GM19395 (cell line): ENCODE data around the gene RUBCN.
"Not testable (repeated sequence)": the region's sequence is repeated elsewhere in the genome, so short reads cannot be mapped to it uniquely, and the experiment has no call there.

Experiments
- ATAC-seq: cut with Tn5 transposase; IDR thresholded peaks from one replicate; pipeline ENCODE4 v1.9.1; 2021; ENCODE audit warnings: mild to moderate bottlenecking, moderate library complexity; ENCODE audit not compliant: unreplicated experiment

RUBCN gene

DNA sequence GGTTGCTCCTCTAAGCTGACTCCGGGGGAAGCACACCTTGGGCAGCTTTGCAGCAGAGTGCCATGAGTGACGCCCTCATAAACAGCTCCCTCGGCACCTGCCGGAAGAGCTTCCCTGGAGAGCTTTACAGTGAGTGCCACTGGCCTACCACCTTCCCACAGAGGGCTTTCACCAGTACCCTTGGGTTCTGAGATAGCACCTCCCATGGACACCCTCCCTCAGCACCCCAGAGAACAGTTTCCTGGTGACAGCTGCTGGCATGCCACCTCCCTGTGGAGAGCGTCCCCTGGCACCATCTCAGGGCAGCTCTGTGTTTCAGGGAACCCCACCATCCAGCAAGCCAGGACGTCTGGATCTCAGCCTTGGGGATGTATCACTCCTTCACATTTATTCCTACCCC is 49.1 kb downstream of the RUBCN start:
- ATAC-seq, result no peak

- no peak for ATAC-seq
These were observed 49.8 kb downstream of the RUBCN start for GRCh38 chr3:197686899-197687298.

DNA sequence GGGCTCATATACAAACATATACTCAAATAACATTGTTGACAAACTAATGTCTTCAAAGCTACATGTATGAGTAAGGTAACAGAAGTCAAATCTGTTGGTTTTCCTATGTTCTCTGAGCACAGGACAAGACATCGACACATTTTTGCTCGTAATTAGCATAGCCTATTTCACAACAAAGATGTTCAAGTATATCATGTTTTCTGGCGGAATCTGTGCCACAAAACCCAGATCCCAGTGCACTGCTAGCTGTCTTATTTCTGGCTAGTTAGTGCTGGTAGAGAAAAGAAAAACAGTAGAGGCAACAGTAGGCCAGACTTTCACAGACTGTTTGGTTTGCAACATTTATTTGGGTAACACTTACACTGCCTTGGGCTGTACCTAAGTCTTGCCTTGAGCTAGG is 51.2 kb downstream of the RUBCN start:
- ATAC-seq, result no peak

DNA sequence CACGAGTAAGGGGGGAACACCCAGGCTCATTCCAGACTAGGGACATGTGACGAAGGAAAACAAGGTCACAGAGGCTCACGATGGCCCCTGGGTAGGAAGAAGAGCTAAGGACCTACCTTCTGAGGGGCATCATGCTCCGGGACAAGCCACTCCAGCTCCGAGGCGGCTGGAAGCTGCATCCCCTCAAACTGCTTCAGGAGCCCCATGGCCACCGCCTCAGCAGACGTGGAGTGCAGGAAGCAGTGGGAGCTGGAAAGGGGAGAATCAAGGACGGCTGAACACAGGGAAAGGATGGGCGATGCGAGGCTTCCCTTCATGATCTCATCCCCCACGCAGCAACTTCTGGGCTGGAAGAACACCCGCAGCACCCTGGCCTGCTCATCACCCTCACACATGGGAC is 53.5 kb downstream of the RUBCN start:
- no peak for ATAC-seq

DNA sequence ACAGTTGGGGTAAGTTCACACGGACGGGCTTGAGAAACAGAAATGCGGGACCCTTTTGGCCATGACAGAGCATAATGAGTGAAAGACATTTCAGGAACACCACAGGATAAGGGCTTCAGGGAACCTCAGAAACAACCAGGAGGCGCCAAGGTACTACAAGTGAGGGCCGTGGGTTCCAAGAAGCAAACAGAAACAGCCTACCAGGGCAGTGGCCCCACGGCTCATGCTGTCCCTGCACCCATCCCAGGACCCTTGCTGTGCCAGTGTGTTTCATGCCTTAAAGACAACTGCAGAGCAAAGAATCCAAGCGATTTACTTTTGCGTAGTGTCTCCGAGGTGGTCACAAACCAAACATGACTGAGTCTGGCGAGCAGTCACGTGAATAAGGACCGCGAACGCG is 54.0 kb downstream of the RUBCN start:
- ATAC-seq, result no peak

- ATAC-seq, result no peak
These were observed 55.7 kb downstream of the RUBCN start for GRCh38 chr3:197680955-197681521.

DNA sequence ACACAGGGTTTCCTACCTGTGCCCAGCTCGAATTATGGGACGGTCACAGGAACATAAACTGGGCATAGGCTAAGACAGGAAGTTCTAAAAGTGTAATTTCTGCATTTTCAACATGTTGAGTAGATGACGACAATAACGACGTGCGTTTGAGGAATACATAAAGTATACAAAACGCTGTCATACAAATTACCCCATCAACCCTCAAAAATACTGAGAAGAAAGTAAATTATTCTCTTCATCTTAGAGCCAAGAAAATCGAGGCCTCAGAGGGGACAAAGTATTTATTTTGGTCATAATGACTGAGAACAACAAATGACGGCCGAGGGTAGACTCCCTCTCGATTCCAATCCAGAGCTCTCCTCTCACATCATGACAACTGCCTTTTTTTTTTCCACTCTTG is 60.8 kb downstream of the RUBCN start:
- ATAC-seq, result no peak

- no peak for ATAC-seq
These were observed 61.2 kb downstream of the RUBCN start for GRCh38 chr3:197675563-197675860.

GRCh38 chr3:197674741-197675562 is 61.8 kb downstream of the RUBCN start:
- no peak for ATAC-seq

DNA sequence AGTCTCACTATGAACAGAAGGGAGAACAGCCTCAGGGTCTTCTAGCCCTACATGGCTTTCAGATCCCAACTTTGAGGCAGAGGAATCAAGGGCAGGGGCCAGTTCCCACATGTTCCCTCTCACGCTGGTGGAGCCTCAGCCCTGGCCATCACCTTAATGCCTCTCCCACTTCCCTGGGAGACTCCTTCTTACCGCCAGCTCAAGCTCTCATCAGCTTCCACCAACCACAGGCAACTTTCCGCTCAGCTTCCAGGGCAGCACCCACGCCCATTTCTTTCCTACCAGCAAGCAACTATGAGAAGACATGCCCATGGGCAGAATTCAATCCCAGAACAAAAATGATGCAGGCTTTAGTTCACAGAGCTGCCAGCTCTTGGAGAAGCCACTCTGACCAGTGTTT is 63.5 kb downstream of the RUBCN start:
- ATAC-seq, result no peak

GRCh38 chr3:197670361-197670760 is 66.3 kb downstream of the RUBCN start:
- ATAC-seq, result no peak

GRCh38 chr3:197667968-197668367 is 68.7 kb downstream of the RUBCN start:
- no peak for ATAC-seq

- not testable (repeated sequence) for ATAC-seq
These were observed 69.4 kb downstream of the RUBCN start for GRCh38 chr3:197667293-197667692.

GRCh38 chr3:197666221-197666842 is 70.4 kb downstream of the RUBCN start:
- ATAC-seq, result not testable (repeated sequence)

- not testable (repeated sequence) for ATAC-seq
These were observed 71.2 kb downstream of the RUBCN start for GRCh38 chr3:197665549-197665948.

DNA sequence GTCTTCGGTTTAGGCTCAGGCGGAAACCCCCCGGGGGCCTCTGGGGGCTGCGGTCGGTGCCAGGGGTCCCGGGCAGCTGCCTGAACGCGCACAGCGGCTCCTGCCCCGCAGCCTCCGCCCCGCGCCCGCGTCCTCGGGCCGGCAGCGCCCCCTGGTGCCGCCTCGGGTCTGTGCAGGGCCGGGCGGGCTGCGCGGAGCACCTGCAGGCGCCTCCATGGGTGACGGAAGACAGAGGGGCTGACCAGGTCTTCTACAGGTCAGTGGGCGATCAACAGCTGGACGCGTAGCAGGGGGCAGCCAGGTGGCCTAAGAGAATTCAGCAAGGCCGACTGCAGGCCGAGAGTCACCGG is 71.6 kb downstream of the RUBCN start:
- peak; percentile 85 for ATAC-seq

- peak; percentile 47 for ATAC-seq
These were observed 72.1 kb downstream of the RUBCN start for GRCh38 chr3:197664414-197665141.

DNA sequence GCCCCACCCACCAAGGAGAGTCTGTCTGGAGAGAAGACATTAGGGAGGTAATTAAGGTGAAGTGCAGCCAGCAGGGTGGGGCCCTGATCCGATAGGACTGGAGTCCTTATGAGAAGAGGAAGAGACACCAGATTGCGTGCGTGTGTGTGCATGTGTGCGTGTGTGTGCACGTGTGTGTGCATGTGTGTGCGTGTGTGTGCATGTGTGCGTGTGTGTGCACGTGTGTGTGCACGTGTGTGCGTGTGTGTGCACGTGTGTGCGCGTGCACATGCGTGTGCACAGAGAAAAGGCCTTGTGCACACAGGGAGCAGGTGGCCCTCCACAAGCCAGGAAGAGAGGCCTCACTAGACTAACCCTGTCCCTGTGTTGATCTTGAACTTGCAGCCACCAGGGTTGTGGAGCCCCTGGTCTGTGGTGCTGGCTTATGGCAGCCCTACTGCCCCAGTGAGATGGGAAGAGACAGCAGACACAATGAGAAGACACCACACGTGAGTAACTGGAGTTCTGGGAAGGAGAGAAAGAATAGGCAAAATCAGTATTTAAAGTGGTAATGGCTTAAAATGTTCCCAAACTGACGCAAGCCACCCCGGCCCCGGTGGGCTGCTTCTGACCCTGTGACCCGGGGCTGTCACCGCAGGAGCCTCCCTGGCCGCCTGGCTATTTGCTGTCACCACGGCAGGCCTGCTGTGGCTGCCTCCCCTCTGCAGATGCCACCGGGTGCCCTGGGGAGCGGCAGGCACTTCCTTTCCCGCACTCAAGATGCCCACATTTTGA is 73.2 kb downstream of the RUBCN start:
- not testable (repeated sequence) for ATAC-seq

GRCh38 chr3:197662352-197662751 is 74.4 kb downstream of the RUBCN start:
- not testable (repeated sequence) for ATAC-seq

GRCh38 chr3:197661874-197662273 is 74.8 kb downstream of the RUBCN start:
- ATAC-seq, result not testable (repeated sequence)
